Naive B cell (primary cell): Measurements from ENCODE around the gene TCF7L2. TPM values are rescaled to one million over a fixed set of nuclear protein-coding genes. Genes with fewer than 3 reads are reported as not detected.
A peak's percentile ranks its signal among the peaks of the same experiment; 100 is the strongest.

Experiments used
- ATAC-seq, 2 donors: fragments of 150-1000 bp; cut with Tn5 transposase; 2 replicates each; pipeline ENCODE4 v1.10.0; 2021; ENCODE audit warnings: low read depth in 2 of 2, mild to moderate bottlenecking in 2 of 2, moderate library complexity in 2 of 2
- DNase-seq: peaks from one replicate; pipeline ENCODE4 v3.0.0; 2022
- H3K27ac Mint-ChIP-seq, 6 donors: one replicate each; pipeline ENCODE4 v1.8.0; 2020 to 2022; ENCODE audit warnings: mild to moderate bottlenecking in 6 of 6, mixed read lengths in 6 of 6, moderate library complexity in 5 of 6, inconsistent platforms in 2 of 6
- H3K27me3 Mint-ChIP-seq, 3 donors: one replicate each; pipeline ENCODE4 v1.8.0; 2021 to 2022; ENCODE audit warnings: mixed read lengths in 3 of 3, mild to moderate bottlenecking in 1 of 3
- H3K36me3 Mint-ChIP-seq, 2 donors: one replicate each; pipeline ENCODE4 v1.8.0; 2020 to 2022; ENCODE audit warnings: mixed read lengths in 2 of 2, inconsistent platforms in 1 of 2, mild to moderate bottlenecking in 1 of 2
- H3K4me1 Mint-ChIP-seq, 3 donors: one replicate each; pipeline ENCODE4 v1.8.0; 2020 to 2022; ENCODE audit warnings: mixed read lengths in 3 of 3, inconsistent platforms in 1 of 3, mild to moderate bottlenecking in 1 of 3, moderate library complexity in 1 of 3
- H3K4me3 Mint-ChIP-seq, 8 donors: one replicate each; pipeline ENCODE4 v1.8.0; 2020 to 2022; ENCODE audit warnings: mild to moderate bottlenecking in 8 of 8, mixed read lengths in 8 of 8, moderate library complexity in 8 of 8, inconsistent platforms in 2 of 8
- H3K9me3 Mint-ChIP-seq, 7 donors: one replicate each; pipeline ENCODE4 v1.8.0; 2020 to 2022; ENCODE audit warnings: mixed read lengths in 7 of 7, mild to moderate bottlenecking in 5 of 7, inconsistent platforms in 2 of 7, moderate library complexity in 1 of 7
- polyA plus RNA-seq, 6 donors: library from polyadenylated mRNA; unstranded; fragments of 300-500 nt; fragmentation: Illumina TruSeq; gene quantifications; one replicate each; pipeline ENCODE4 v1.2.3, GENCODE V29; 2021; ENCODE audit warnings: low read depth in 6 of 6

TCF7L2 gene
- polyA plus RNA-seq, 6 donors from 2014 or later, result 0.30 TPM; not detected in 5

- Mint-ChIP-seq H3K4me3 (no peak overlapping the region), H3K27me3 (peaks cover 32 to 42% (median 33%) of the 10 kb centered on the region in 3 donors), H3K4me1 (peaks cover 0 to 6% (median 5%) of the 10 kb centered on the region in 3 donors), H3K9me3 (no peaks in the 10 kb centered on the region), H3K27ac (no peak overlapping the region), H3K36me3 (no peaks in the 10 kb centered on the region)
- DNase-seq, result no peak
- ATAC-seq, result no peak
Observed at GRCh38 chr10:113122947-113123346, 172.9 kb downstream of the TCF7L2 start.

DNA sequence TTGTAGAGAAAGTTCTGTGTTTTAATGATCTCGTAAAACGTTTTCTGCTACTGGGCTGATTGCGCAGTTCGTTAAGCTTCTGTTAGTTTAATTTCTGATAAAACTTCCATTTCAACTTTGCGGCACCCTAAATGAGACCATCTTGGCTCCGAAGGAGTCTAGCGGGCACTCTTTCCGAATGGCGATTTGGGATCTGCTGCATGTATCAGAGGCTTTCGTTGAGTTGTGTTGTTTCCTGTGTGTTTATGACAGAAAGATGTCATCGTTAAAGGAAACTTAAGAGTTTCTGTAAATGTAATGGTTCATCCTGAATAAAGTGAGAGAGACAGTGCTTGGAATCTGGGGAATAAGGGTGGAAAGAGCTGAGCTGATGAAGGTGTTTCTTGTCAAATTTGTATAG lies 174.7 kb downstream of the TCF7L2 start:
- DNase-seq (no peak), ATAC-seq (no peak)
- Mint-ChIP-seq H3K9me3 (no peaks in the 10 kb centered on the region), H3K4me3 (no peak overlapping the region), H3K4me1 (peaks cover 0 to 6% (median 5%) of the 10 kb centered on the region in 3 donors), H3K27me3 (peaks cover 41 to 59% (median 45%) of the 10 kb centered on the region in 3 donors), H3K27ac (no peak overlapping the region), H3K36me3 (no peaks in the 10 kb centered on the region)

DNA sequence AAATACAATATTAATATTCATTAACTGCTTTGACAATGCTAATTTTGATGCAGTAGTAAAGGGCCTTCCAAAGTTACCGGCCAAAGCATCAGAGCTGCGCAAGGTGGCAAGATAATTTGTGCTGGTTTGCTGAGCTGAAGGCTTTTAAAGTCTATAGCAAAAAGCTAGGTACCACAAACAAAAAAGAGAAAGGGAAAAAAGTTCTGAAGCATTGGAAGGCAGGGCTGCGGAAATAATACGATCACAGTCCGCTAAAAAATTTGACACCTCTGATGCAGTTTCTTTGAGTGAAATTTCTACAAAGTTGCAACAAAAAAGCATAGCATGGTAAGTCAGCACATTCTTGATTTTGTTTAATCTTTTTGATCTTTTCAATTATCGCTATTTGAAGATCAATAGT lies 175.6 kb downstream of the TCF7L2 start:
- H3K27ac Mint-ChIP-seq, result no peak overlapping the region
- peaks cover 39 to 61% (median 49%) of the 10 kb centered on the region in 3 donors for H3K27me3 Mint-ChIP-seq

GRCh38 chr10:113126229-113127201 lies 176.5 kb downstream of the TCF7L2 start:
- no peaks in the 10 kb centered on the region for H3K9me3 Mint-ChIP-seq
- peak; percentile 9 for DNase-seq
- peak overlapping the region in 4 of 8 donors; percentile 13 to 55 (median 48) for H3K4me3 Mint-ChIP-seq
- peak; percentile 64 to 76 for ATAC-seq
- peaks cover 34 to 61% (median 49%) of the 10 kb centered on the region in 3 donors for H3K27me3 Mint-ChIP-seq
- peaks cover 0 to 6% (median 5%) of the 10 kb centered on the region in 3 donors for H3K4me1 Mint-ChIP-seq
- H3K36me3 Mint-ChIP-seq, result no peaks in the 10 kb centered on the region
- H3K27ac Mint-ChIP-seq, result peak overlapping the region in 1 of 6 donors; percentile 78

More for the DNA sequence above, 175.6 kb downstream of the TCF7L2 start:
- no peaks in the 10 kb centered on the region for H3K9me3 Mint-ChIP-seq
- no peaks in the 10 kb centered on the region for H3K36me3 Mint-ChIP-seq
- ATAC-seq (no peak), DNase-seq (no peak)
- H3K4me1 Mint-ChIP-seq, result peaks cover 0 to 6% (median 5%) of the 10 kb centered on the region in 3 donors
- H3K4me3 Mint-ChIP-seq, result no peak overlapping the region

GRCh38 chr10:113127261-113127900 lies 177.3 kb downstream of the TCF7L2 start:
- Mint-ChIP-seq H3K27ac (no peak overlapping the region), H3K4me3 (peak overlapping the region in 2 of 8 donors; percentile 60 to 71), H3K36me3 (no peaks in the 10 kb centered on the region), H3K4me1 (peaks cover 0 to 6% (median 5%) of the 10 kb centered on the region in 3 donors), H3K27me3 (peaks cover 34 to 61% (median 55%) of the 10 kb centered on the region in 3 donors), H3K9me3 (no peaks in the 10 kb centered on the region)
- DNase-seq (no peak), ATAC-seq (no peak)

DNA sequence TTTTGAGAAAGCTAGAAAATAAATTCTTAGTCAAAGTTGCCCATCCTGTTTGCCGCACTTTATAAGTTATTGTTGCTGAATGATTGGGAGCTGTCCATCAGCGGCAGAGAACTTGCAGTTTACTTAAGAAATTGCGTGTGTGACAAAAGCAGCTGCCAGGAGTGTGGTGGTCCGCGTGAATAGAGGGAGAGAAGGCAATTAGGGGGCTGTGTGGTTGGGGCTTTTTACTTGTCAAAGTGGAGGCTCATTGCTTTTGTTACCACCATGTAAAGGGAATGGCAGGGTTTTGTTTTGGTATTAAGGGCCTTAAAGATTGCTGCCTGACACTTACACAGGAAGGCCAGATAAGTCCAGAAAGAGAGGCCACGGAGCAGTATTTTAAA lies 177.8 kb downstream of the TCF7L2 start:
- no peak for DNase-seq
- ATAC-seq, result no peak
- Mint-ChIP-seq H3K9me3 (no peaks in the 10 kb centered on the region), H3K4me3 (peak overlapping the region in 1 of 8 donors; percentile 10), H3K36me3 (no peaks in the 10 kb centered on the region), H3K27ac (peak overlapping the region in 1 of 6 donors; percentile 12), H3K27me3 (peaks cover 34 to 61% (median 55%) of the 10 kb centered on the region in 3 donors), H3K4me1 (peaks cover 0 to 6% (median 5%) of the 10 kb centered on the region in 3 donors)

DNA sequence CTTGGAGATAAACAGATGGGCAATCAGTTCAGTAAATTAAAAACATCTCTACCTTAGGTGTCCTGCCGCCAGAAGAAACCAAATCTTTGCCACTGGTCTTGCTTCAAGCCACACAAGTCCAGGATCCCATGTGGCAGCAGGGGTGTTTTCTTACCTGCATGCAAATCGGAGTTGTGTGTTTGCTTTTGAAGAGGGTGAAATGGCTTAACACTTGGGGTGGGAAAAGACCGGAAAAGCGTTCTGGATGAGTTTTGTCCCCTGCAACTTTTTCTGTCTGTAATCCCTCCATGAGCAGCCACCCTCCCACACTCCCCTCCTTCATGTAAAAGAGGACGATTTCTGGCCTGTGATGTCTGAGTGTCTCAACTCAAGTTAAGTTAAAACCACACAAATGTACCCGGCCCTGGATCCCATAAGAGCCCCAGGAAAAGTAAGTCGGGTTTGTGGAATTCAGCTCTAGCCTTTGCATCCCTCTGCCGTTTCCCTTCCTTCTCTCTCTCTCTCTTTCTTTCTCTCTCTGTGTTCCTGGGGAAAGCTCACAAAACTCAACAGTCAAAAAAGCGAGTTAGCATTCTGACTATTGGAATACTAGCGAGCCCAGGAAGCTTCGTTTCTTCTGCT lies 178.5 kb downstream of the TCF7L2 start:
- H3K27me3 Mint-ChIP-seq, result peaks cover 34 to 54% (median 50%) of the 10 kb centered on the region in 3 donors
- no peak overlapping the region for H3K4me3 Mint-ChIP-seq
- no peak for ATAC-seq
- H3K4me1 Mint-ChIP-seq, result peaks cover 0 to 6% (median 5%) of the 10 kb centered on the region in 3 donors
- no peak overlapping the region for H3K27ac Mint-ChIP-seq
- no peak for DNase-seq
- no peaks in the 10 kb centered on the region for H3K36me3 Mint-ChIP-seq
- no peaks in the 10 kb centered on the region for H3K9me3 Mint-ChIP-seq

DNA sequence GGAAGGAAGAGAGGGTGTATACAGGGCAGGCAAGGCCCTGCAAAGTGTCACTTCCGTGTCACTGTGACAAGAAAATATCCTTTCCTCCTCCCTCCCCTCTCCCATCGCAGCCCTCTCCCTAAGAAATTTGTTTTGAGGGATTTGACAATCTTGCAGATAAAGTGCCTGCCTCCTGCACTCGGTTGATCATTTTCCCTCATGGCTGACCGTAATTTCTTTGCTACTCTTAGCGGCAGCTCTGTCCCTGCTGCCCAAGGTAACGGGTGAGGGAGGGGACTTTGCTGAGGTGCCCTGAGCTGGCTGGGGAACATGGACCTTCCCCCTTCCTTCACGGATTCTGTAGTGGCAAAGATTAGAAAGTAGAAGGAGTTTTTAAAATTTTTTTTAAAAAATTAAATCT lies 179.1 kb downstream of the TCF7L2 start:
- peaks cover 0 to 6% (median 5%) of the 10 kb centered on the region in 3 donors for H3K4me1 Mint-ChIP-seq
- peaks cover 29 to 49% (median 45%) of the 10 kb centered on the region in 3 donors for H3K27me3 Mint-ChIP-seq
- DNase-seq (no peak), ATAC-seq (no peak)
- no peaks in the 10 kb centered on the region for H3K36me3 Mint-ChIP-seq
- H3K4me3 Mint-ChIP-seq, result no peak overlapping the region
- no peak overlapping the region for H3K27ac Mint-ChIP-seq
- H3K9me3 Mint-ChIP-seq, result no peaks in the 10 kb centered on the region

DNA sequence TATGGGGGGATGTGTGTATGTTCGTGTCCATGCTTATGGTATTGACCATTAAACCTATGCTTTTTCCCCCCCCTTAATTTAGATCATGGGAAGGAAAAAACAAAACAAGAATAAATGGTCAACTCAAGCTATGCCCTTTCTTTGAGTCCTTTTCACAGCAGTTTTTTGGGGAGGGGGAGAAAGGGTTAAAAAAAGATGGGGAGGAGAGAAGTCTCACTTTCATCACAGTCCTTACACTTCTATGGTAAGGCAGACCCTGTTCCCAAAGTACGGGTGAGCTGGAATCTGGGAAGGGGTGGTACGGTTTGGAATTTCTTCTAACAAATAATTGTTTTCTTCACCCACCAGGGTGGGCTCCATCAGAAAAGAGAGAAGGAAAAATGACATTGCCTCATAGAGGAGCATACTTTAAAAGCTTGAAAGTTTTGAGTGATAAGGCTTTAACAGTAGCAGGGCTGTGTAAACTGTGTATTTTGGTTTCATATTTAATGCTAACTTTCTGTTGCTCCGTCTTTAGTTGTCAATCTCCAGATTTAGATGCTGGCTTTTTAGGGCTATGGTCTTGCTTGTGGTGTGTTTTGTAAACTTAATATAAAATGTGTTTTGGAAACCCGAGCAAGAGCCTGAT lies 180.1 kb downstream of the TCF7L2 start:
- no peaks in the 10 kb centered on the region for H3K9me3 Mint-ChIP-seq
- H3K27me3 Mint-ChIP-seq, result peaks cover 23 to 40% (median 39%) of the 10 kb centered on the region in 3 donors
- no peaks in the 10 kb centered on the region for H3K36me3 Mint-ChIP-seq
- H3K4me3 Mint-ChIP-seq, result no peak overlapping the region
- no peak overlapping the region for H3K27ac Mint-ChIP-seq
- DNase-seq (no peak), ATAC-seq (no peak)
- H3K4me1 Mint-ChIP-seq, result peaks cover 0 to 6% (median 5%) of the 10 kb centered on the region in 3 donors

- ATAC-seq (no peak), DNase-seq (no peak)
- Mint-ChIP-seq H3K36me3 (no peaks in the 10 kb centered on the region), H3K27me3 (peaks cover 13 to 33% (median 32%) of the 10 kb centered on the region in 3 donors), H3K27ac (no peak overlapping the region), H3K9me3 (peaks cover 0 to 2% (median 0%) of the 10 kb centered on the region in 7 donors), H3K4me1 (peaks cover 0 to 2% (median 0%) of the 10 kb centered on the region in 3 donors), H3K4me3 (no peak overlapping the region)
Observed at GRCh38 chr10:113131613-113132261, 181.7 kb downstream of the TCF7L2 start.

- ATAC-seq, result no peak
- Mint-ChIP-seq H3K36me3 (no peaks in the 10 kb centered on the region), H3K27ac (no peak overlapping the region), H3K9me3 (peaks cover 0 to 2% (median 0%) of the 10 kb centered on the region in 7 donors), H3K4me1 (no peaks in the 10 kb centered on the region), H3K27me3 (peaks cover 11 to 26% (median 22%) of the 10 kb centered on the region in 3 donors), H3K4me3 (no peak overlapping the region)
- no peak for DNase-seq
Observed at GRCh38 chr10:113132591-113133121, 182.6 kb downstream of the TCF7L2 start.

DNA sequence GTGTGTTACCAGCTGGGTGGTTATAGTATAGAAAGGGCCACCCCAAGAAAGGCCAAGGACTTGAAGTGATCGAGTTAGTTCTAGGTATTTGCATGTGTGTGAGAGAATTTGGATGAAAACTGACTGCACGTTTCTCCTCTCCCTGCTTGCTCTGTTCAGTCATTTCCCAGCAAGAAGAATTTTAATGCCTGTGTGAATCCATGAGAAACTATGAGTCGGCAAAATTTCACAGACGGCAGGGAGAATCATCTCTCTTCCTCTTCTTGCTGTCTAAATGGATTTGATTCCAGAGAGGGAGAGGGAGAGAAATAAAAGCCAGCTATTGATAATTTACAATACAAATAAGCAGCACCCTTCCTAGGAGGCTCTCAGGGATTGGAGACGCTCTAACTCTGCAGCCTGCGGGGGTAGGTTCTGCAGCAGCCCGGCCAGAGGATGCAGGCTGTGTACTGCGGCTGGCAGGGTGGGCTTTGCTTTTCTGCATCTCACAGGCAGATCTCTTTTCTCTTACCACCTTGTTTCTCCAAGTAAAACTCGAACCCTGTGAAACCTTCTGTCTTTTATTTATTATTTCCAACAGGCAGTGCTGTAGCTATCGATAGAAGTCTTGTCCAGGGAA lies 183.6 kb downstream of the TCF7L2 start:
- Mint-ChIP-seq H3K4me1 (no peaks in the 10 kb centered on the region), H3K36me3 (no peaks in the 10 kb centered on the region), H3K9me3 (peaks cover 0 to 2% (median 0%) of the 10 kb centered on the region in 7 donors), H3K27me3 (peaks cover 7 to 19% (median 14%) of the 10 kb centered on the region in 3 donors), H3K4me3 (no peak overlapping the region), H3K27ac (peak overlapping the region in 1 of 6 donors; percentile 38)
- no peak for ATAC-seq
- no peak for DNase-seq
